ENCODE measurements around the gene IFIT3.

The IFIT3 gene

DNA sequence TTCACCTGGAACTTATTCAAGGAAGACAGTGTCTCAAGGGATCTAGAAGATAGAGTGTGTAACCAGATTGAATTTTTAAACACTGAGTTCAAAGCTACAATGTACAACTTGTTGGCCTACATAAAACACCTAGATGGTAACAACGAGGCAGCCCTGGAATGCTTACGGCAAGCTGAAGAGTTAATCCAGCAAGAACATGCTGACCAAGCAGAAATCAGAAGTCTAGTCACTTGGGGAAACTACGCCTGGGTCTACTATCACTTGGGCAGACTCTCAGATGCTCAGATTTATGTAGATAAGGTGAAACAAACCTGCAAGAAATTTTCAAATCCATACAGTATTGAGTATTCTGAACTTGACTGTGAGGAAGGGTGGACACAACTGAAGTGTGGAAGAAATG is 10.9 kb downstream of the IFIT3 start:
- TF ChIP-seq FOXM1 (IDR thresholded peaks at IDR 0.05; ENCODE audit: borderline replicate concordance, low read depth): no peak
- no peak for TF ChIP-seq TCF12 (IDR thresholded peaks at IDR 0.05; ENCODE audit: low read depth)
- TF ChIP-seq EGR1 (IDR thresholded peaks at IDR 0.05): no peak
- TF ChIP-seq CEBPB (IDR thresholded peaks at IDR 0.05): no peak

DNA sequence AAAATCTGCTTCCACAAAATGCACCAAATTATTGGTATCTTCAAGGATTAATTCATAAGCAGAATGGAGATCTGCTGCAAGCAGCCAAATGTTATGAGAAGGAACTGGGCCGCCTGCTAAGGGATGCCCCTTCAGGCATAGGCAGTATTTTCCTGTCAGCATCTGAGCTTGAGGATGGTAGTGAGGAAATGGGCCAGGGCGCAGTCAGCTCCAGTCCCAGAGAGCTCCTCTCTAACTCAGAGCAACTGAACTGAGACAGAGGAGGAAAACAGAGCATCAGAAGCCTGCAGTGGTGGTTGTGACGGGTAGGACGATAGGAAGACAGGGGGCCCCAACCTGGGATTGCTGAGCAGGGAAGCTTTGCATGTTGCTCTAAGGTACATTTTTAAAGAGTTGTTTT is 12.1 kb downstream of the IFIT3 start:
- TF ChIP-seq, protein P1, sequence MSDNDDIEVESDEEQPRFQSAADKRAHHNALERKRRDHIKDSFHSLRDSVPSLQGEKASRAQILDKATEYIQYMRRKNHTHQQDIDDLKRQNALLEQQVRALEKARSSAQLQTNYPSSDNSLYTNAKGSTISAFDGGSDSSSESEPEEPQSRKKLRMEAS (IDR thresholded peaks at IDR 0.05): no peak
- TF ChIP-seq TCF12 (IDR thresholded peaks at IDR 0.05; ENCODE audit: low read depth): no peak
- TF ChIP-seq TAF1 (IDR thresholded peaks at IDR 0.05; ENCODE audit: low read depth): no peak
- TF ChIP-seq EP300 (IDR thresholded peaks at IDR 0.05; ENCODE audit: borderline replicate concordance): no peak
- TF ChIP-seq RAD21 (IDR thresholded peaks at IDR 0.05; ENCODE audit: low read depth): no peak
- no peak for TF ChIP-seq TEAD4 (IDR thresholded peaks at IDR 0.05)
- TF ChIP-seq, protein P2, sequence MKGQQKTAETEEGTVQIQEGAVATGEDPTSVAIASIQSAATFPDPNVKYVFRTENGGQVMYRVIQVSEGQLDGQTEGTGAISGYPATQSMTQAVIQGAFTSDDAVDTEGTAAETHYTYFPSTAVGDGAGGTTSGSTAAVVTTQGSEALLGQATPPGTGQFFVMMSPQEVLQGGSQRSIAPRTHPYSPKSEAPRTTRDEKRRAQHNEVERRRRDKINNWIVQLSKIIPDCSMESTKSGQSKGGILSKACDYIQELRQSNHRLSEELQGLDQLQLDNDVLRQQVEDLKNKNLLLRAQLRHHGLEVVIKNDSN (IDR thresholded peaks at IDR 0.05): no peak
- no peak for TF ChIP-seq FOXM1 (IDR thresholded peaks at IDR 0.05; ENCODE audit: borderline replicate concordance, low read depth)
- TF ChIP-seq YY1 (IDR thresholded peaks at IDR 0.05; ENCODE audit: low read depth): no peak
- TF ChIP-seq, protein P3, sequence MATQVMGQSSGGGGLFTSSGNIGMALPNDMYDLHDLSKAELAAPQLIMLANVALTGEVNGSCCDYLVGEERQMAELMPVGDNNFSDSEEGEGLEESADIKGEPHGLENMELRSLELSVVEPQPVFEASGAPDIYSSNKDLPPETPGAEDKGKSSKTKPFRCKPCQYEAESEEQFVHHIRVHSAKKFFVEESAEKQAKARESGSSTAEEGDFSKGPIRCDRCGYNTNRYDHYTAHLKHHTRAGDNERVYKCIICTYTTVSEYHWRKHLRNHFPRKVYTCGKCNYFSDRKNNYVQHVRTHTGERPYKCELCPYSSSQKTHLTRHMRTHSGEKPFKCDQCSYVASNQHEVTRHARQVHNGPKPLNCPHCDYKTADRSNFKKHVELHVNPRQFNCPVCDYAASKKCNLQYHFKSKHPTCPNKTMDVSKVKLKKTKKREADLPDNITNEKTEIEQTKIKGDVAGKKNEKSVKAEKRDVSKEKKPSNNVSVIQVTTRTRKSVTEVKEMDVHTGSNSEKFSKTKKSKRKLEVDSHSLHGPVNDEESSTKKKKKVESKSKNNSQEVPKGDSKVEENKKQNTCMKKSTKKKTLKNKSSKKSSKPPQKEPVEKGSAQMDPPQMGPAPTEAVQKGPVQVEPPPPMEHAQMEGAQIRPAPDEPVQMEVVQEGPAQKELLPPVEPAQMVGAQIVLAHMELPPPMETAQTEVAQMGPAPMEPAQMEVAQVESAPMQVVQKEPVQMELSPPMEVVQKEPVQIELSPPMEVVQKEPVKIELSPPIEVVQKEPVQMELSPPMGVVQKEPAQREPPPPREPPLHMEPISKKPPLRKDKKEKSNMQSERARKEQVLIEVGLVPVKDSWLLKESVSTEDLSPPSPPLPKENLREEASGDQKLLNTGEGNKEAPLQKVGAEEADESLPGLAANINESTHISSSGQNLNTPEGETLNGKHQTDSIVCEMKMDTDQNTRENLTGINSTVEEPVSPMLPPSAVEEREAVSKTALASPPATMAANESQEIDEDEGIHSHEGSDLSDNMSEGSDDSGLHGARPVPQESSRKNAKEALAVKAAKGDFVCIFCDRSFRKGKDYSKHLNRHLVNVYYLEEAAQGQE (IDR thresholded peaks at IDR 0.05; ENCODE audit: low read depth): no peak
- no peak for TF ChIP-seq NFIC (IDR thresholded peaks at IDR 0.05)
- TF ChIP-seq CREB1 (IDR thresholded peaks at IDR 0.05; ENCODE audit: low read depth): no peak
- TF ChIP-seq ZBTB7A (IDR thresholded peaks at IDR 0.05; ENCODE audit: low read depth): no peak
- TF ChIP-seq CEBPB (IDR thresholded peaks at IDR 0.05): no peak

DNA sequence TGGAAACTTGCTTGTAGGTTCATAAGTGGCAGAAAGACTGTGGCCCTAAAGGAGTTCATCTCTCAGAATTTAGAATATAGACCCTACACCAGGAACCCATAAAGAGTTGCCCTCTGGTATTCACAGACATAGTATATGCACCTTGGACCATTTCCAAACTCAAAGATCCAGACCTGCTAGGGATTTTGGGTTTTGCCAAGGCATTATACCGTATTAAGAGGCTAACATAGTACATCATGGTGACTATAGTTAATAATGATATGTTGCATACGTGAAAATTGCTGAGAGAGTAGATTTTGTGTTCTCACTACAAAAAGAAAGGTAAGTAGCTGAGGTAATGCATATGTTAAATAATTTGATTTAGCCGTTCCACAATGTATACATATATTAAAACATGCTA is 13.9 kb downstream of the IFIT3 start:
- TF ChIP-seq, protein P1 (IDR thresholded peaks at IDR 0.05): no peak
- no peak for TF ChIP-seq TAF1 (IDR thresholded peaks at IDR 0.05; ENCODE audit: low read depth)
- TF ChIP-seq FOXM1 (IDR thresholded peaks at IDR 0.05; ENCODE audit: borderline replicate concordance, low read depth): no peak
- no peak for TF ChIP-seq EP300 (IDR thresholded peaks at IDR 0.05; ENCODE audit: borderline replicate concordance)
- TF ChIP-seq CREB1 (IDR thresholded peaks at IDR 0.05; ENCODE audit: low read depth): no peak
- TF ChIP-seq, protein P2 (IDR thresholded peaks at IDR 0.05): no peak
- TF ChIP-seq YY1 (IDR thresholded peaks at IDR 0.05; ENCODE audit: low read depth): no peak
- TF ChIP-seq, protein P3 (IDR thresholded peaks at IDR 0.05; ENCODE audit: low read depth): no peak
- no peak for TF ChIP-seq CEBPB (IDR thresholded peaks at IDR 0.05)
- no peak for TF ChIP-seq TCF12 (IDR thresholded peaks at IDR 0.05; ENCODE audit: low read depth)
- TF ChIP-seq ZBTB7A (IDR thresholded peaks at IDR 0.05; ENCODE audit: low read depth): no peak
- no peak for TF ChIP-seq EGR1 (IDR thresholded peaks at IDR 0.05)
- TF ChIP-seq RAD21 (IDR thresholded peaks at IDR 0.05; ENCODE audit: low read depth): no peak
- TF ChIP-seq NFIC (IDR thresholded peaks at IDR 0.05): no peak
- no peak for TF ChIP-seq TEAD4 (IDR thresholded peaks at IDR 0.05)

DNA sequence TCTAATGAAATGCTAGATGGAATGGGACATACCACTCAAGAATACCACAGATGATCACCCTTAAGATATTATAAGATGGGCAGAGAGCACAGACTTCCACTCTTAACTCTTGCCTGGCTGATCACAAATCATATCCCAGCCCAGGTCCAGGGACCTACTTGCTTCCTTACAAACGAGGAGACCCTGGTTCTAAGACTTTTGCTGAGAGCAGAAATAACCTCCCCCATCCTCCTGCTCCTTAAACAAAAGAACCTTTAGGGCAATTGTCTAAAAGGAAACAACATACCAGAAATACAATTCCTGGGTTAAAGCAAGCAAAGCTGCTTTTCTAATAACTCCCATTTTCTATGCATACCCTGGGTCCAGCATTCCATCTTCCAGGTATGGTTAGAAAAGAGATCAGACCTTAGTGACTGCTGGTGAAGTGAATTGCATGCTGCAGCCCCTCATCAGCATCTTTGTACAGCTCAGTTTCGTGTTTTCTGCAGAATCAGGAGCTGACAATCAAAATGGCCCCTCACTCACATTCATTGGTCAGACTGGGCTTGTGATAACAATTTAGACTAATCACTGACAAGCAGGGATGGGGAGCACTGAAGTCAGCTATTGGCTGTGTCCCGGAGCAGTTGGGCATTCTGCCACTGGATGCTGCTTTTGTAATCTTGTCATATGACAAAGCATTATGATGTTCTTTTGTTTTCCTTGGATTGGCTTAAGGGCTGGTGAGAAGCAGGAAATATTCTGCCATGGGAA is 14.6 kb downstream of the IFIT3 start:
- TF ChIP-seq TCF12 (IDR thresholded peaks at IDR 0.05; ENCODE audit: low read depth) (no peak), EP300 (IDR thresholded peaks at IDR 0.05; ENCODE audit: borderline replicate concordance) (no peak), NFIC (IDR thresholded peaks at IDR 0.05) (no peak), ZBTB7A (IDR thresholded peaks at IDR 0.05; ENCODE audit: low read depth) (no peak), TAF1 (IDR thresholded peaks at IDR 0.05; ENCODE audit: low read depth) (no peak), FOXM1 (IDR thresholded peaks at IDR 0.05; ENCODE audit: borderline replicate concordance, low read depth) (no peak), YY1 (IDR thresholded peaks at IDR 0.05; ENCODE audit: low read depth) (no peak), TEAD4 (IDR thresholded peaks at IDR 0.05) (no peak), CEBPB (IDR thresholded peaks at IDR 0.05) (no peak), CREB1 (IDR thresholded peaks at IDR 0.05; ENCODE audit: low read depth) (no peak), RAD21 (IDR thresholded peaks at IDR 0.05; ENCODE audit: low read depth) (no peak), EGR1 (IDR thresholded peaks at IDR 0.05) (no peak)
- TF ChIP-seq, protein P3 (IDR thresholded peaks at IDR 0.05; ENCODE audit: low read depth): no peak
- TF ChIP-seq, protein P2 (IDR thresholded peaks at IDR 0.05): no peak
- TF ChIP-seq, protein P1 (IDR thresholded peaks at IDR 0.05): no peak

Data from Ishikawa (cell line).